SKM-1 (cell line): ENCODE results near the gene IFFO2.
A peak's percentile ranks its signal among the peaks of the same experiment; 100 is the strongest.
"Not testable (repeated sequence)": the region's sequence is repeated elsewhere in the genome, so short reads cannot be mapped to it uniquely, and the experiment has no call there.

Experiments
- DNase-seq: peaks from one replicate; lab custom pipeline; 2025; ENCODE audit not compliant: unreplicated experiment; lab: John Stamatoyannopoulos, UW

IFFO2 gene

DNA sequence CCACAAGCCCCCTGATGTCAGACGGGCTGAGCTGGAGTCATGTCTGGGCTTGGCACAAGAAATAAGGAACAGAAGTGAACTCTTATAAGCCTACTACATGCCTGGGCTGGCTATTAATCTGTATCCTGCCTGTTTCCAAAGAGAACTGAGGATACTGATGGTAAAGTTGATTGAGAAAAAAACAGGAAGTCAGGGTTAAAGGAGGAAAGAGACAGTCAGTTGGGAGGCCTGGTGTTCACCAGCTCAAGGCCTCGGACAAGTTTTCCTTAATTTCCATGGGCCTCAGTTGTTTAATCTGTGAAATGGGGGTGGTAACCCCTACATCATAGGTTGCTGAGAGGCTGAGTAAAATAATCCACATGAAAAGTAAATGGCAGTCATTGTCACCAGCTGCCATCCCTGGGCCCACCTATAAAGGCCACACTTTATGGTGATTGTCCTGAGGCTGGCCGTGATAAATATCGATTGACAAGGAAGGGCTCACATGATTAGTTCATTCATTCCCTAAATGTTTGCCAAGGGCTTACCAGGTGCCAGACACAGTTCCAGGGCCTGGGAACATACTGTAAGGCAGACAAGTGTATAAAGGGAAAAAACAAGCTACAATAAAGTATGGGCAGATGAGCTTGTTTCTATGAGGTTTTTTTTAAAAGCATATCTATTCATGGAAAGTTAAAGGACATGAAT lies 57.0 kb downstream of the IFFO2 start:
- no peak for DNase-seq

- DNase-seq: no peak
Observed at GRCh38 chr1:18898567-18898966, 57.9 kb downstream of the IFFO2 start.

DNA sequence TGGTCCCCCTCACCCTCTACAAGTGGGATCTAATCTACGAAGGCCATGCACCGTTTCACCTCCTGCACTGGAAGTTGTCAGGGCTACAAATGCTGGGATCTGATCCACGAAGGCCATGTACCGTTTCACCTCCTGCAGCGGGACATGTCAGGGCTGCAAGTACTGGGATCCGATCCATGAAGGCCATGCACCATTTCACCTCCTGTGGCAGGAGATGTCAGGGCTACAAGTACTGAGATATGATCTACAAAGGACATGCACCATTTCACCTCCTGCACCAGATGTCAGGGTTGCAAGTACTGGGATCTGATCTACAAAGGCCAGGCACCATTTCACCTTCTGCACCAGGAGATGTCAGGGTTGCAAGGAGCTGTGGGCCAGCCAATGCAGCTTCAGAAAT lies 61.2 kb downstream of the IFFO2 start:
- no peak for DNase-seq

GRCh38 chr1:18893120-18893519 lies 63.4 kb downstream of the IFFO2 start:
- no peak for DNase-seq

- not testable (repeated sequence) for DNase-seq
Observed at GRCh38 chr1:18891858-18892257, 64.6 kb downstream of the IFFO2 start.

DNA sequence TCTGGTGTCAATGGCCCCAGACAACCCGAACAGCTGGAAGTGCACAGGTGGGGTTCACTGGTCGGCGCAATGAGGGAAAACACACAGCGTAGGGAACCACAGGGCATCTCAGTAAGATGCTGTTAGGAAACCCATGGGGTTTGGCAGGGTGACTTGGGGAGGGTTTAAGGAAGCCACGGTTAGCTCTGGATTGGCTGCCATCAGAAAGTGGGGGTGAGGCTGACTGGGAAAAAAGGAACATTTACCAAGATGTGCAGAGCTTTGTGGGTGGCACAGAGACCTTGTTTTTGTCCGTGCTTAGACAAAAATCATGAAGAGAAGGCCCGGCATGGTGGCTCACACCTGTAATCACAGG lies 65.1 kb downstream of the IFFO2 start:
- no peak for DNase-seq

DNA sequence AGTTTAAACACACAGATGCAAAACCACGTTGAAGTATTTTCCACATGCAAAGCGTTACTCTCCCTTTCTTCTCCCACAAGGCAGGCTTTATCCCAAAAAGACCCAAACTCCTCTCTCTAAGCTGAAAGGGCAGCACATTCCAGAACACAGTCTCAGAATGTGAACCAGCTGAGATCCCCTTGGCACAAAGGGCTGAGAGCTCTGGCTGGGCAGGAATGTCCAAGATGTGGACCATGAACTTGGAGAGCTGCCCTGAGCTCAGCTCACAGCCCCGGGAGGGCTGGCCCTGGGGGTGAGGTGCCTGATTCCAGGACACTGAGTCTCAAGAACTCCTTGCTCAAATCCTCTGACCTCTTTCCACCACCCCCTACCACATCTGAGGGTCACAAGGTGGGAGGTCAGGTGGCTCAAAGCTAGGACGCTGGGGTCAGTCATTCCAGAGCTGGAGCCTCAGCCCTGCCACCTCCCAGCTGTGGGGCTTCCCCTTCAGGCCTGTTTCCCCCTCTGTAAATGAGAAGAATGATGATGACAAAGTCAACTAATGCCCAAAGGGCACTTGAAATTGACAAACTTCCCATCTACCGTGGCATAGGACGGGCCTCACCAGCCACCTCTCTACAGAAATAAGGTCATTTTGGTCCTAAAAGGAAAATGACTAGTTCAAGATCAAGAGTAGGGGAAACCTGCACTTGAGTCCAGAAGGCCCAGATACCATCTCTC lies 65.6 kb downstream of the IFFO2 start:
- no peak for DNase-seq

DNA sequence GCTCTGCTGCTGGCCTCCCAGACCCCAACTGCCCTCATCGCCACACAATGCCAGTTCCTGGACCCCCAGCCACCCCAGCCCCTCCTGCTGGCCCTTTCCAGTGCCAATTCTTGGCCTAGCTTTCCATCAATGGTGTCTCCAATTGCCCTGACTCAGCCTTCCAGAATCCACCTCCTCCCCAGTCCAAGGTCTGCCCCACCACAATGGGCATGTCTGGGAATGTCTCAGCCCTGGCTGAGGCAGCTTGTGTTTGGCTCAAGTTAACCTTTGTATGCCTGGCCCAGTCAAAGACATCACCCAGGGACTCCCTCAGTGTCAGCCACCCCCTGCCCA lies 70.5 kb downstream of the IFFO2 start:
- no peak for DNase-seq

DNA sequence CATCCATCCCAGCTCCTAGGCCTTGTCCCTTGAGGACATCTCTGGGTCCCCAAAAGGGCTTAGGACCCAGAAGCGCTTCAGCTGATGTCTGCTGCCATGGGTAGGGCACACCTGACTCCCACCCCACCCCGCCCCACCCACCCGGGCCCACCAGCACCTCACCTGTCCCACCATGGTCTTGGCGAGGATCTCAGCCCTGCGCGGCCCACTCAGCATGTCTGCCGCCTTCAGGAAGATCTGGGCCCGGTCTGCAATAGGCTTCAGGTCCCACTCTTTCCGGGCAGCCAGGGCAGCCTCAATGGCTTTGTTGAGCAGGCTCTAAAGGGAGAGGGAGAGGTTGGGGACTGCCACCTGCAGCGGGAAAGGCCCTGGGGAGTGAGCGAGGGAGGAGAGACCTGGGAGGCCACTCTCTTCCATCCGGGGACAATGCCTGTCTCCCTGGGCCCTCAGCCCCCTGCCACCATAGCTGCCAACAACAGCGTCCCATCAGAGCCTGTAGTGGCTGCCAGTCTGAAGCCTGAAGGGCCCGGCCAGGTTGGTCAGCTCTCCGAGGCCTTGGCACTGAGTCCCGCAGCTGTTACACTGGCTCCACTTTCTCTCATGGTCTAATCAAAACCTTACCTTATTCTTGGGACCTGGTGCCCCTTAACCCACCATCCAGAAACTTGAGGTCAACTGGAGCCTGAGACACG lies 71.0 kb downstream of the IFFO2 start:
- no peak for DNase-seq

DNA sequence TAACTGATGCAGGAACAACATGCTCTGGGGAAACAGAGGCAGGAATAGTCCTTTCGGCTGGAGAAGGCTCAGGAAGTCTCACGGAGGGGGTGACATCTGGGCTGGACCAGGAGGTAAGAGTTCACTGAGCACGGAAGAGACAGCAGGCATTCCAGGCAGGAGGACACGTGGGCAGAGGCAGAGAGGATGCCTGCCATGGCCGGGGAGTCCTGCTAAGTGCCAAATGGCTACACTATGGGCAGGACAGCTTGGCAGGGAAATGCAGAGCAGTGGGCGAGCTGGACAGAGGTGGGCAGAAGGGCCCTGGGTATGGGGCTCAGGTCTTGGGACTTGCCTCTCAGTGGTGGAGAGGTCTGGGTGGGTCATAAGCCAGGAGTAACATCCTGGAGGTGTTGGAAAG lies 71.7 kb downstream of the IFFO2 start:
- DNase-seq: no peak

DNA sequence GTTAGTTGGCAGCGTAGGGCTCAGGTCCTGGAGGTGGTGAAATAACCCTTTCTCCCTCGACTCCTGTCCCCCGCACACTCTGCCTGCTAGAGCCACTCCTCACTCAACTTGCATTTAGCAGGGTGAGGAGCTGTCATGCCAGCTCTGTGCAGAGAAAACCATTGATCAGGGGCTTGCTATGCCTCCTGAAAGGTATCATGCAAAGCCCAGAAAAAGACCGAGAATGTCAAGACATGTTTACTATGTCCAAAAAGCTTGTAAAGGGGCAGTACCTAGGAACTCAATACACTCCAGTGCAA lies 72.1 kb downstream of the IFFO2 start:
- no peak for DNase-seq

GRCh38 chr1:18883636-18884418 lies 72.6 kb downstream of the IFFO2 start:
- DNase-seq: peak; percentile 18

DNA sequence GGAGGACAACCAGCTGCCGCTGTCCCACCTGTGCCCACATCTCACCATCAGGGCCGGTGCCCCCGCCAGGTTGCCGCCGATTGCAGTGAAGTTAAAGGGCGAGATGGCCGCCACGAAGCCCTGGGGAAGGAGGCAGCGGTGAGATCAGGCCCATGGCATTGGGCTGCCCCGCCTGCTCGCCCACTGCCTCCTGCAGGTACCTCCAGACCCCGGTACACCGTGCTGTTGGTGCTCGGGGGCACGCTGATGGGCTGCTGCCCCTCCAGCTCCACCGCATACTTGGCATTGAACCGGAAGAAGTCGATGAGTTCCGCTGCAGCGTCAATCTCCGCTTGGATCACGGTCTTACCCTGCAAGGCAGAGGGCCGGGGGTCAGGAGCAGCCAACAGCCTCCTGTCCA lies 73.4 kb downstream of the IFFO2 start:
- DNase-seq: no peak

- DNase-seq: no peak
Observed at GRCh38 chr1:18882486-18882885, 74.0 kb downstream of the IFFO2 start.

- DNase-seq: no peak
Observed at GRCh38 chr1:18881642-18882431, 74.6 kb downstream of the IFFO2 start.

DNA sequence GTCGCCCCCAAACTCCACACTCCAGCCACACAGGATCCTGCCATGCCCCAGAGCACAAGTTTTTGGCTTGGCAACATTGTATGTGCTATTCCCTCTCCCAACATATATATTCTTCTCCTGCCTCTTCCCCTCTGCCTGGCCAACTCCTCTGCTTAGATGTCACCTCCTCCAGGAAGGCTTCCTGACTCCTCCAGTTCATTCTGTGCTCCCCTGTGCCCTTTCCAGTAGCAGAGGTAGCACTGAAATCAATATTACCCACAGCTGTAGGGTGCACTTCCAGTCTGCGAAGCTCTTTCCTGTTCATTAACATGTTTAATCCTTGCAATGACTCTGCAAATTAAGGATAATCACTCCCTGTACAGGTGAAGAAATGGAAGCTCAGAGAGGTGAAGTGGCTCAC lies 75.3 kb downstream of the IFFO2 start:
- DNase-seq: no peak

DNA sequence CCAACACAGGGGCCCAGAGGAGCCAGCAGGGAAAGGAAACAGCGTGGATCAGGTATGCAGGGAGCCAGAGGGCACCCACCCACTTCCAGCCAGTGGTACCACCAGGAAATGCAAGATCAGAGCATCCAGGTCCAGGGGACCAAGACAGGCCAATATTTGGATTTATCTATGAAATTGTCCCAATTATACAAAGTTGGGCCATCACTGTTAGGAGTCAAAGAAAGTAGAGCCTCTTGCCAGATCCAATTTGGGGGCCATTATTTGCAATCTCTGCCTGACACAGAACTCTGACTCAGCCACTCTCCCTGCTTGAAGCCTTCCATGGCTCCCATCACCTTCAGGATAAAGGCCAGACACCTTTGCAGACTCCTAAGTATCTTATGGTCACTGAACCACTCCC lies 75.9 kb downstream of the IFFO2 start:
- no peak for DNase-seq

- no peak for DNase-seq
Observed at GRCh38 chr1:18879791-18880309, 76.6 kb downstream of the IFFO2 start.

DNA sequence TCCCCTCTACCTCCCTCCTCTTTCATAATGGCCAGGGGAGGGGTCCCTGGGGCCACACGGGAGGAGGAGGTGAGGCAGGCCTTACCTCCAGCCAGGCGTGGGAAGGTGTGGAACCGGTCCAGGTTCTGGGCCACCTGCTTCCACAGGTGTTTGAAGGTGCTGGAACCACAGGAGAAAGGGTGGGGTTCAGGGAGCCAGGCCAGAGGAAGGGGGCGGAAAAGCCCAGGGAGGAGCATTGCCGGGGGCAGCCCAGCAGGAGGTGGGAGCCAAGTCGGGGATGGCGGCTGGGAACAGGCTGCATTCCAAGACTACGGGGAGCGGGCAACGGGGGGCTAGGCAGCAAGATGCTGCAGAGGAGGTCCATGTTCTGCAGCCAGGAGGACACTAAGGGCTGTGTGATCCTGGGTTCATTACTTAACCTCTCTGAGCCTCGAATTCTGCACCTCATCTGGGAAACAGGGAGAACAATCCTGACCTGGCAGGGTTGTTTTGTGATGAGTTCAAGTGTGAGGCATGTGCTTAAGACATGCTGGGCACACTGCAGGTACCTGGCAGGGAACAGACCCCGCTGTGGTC lies 77.2 kb downstream of the IFFO2 start:
- no peak for DNase-seq

DNA sequence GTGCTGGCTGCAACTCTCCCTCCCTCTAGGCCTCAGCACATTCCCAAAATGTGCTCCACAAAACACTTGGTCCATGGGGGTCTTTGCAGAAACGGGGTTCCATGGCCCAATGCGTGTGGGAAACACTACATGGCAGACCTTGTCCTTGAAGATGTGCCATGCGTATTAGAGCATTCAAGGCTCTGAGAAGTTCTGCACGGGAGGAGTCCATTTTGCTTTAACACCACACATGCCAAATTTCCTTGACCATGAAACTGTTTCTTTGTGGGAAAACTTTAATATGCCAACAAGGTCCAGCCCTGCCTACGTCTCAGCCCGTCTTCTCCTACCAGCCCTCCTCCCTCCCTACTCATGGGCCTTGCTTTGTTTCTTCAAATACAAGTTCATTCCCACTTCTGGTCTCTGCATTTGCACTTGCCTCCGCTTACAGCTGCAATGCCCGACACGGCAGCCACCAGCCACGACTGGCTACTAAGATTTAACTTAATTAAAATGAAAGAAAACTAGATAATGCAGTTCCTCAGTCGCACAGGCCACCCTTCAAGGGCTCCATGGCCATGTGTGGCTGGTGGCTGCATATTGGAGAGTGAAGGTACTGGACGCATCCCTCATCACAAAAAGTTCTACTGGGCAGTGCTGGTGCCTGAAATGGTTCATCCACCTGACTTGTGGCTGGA lies 77.8 kb downstream of the IFFO2 start:
- no peak for DNase-seq
